Smooth muscle cell (in vitro differentiated cells): ENCODE measurements around the gene MRO. TPM values are rescaled to one million over a fixed set of nuclear protein-coding genes. Genes with fewer than 3 reads are reported as not detected.

Experiments used
- DNase-seq: peaks from one replicate; lab custom pipeline; 2025; ENCODE audit not compliant: unreplicated experiment; lab: John Stamatoyannopoulos, UW
- H2AFZ ChIP-seq: fragments of 200-600 bp; sonication (generic); 2 replicates; pipeline ENCODE4 v1.6.0; 2016; ENCODE audit warnings: antibody characterized with exemption, low read depth, mild to moderate bottlenecking
- H3F3A ChIP-seq: fragments of 200-600 bp; sonication (generic); 2 replicates; pipeline ENCODE4 v1.6.0; 2017; ENCODE audit warnings: antibody characterized with exemption, low read depth
- H3K27ac ChIP-seq: fragments of 200-600 bp; sonication (generic); 2 replicates; pipeline ENCODE4 v1.5.1; 2016; ENCODE audit warnings: low read depth, mild to moderate bottlenecking
- H3K27me3 ChIP-seq: fragments of 200-600 bp; sonication (generic); 2 replicates; pipeline ENCODE4 v1.6.1; 2016; ENCODE audit warnings: low read depth, mild to moderate bottlenecking
- H3K36me3 ChIP-seq: fragments of 200-600 bp; sonication (generic); 2 replicates; pipeline ENCODE4 v1.5.1; 2016; ENCODE audit warnings: low read depth
- H3K4me1 ChIP-seq: fragments of 200-600 bp; sonication (generic); 2 replicates; pipeline ENCODE4 v1.5.1; 2016; ENCODE audit warnings: low read depth
- H3K4me2 ChIP-seq: fragments of 200-600 bp; sonication (generic); 2 replicates; pipeline ENCODE4 v1.6.0; 2016; ENCODE audit warnings: mild to moderate bottlenecking
- H3K4me3 ChIP-seq: fragments of 200-600 bp; sonication (generic); 2 replicates; pipeline ENCODE4 v1.5.1; 2016; ENCODE audit warnings: mild to moderate bottlenecking
- H3K79me2 ChIP-seq: fragments of 200-600 bp; sonication (generic); 2 replicates; pipeline ENCODE4 v1.6.0; 2016; ENCODE audit warnings: low read depth, mild to moderate bottlenecking
- H3K9ac ChIP-seq: fragments of 200-600 bp; sonication (generic); 2 replicates; pipeline ENCODE4 v1.6.0; 2016; ENCODE audit warnings: low read depth
- H3K9me3 ChIP-seq: fragments of 200-600 bp; sonication (generic); replicated peaks from 2 replicates; pipeline ENCODE4 v1.5.1; 2016; ENCODE audit warnings: low read depth
- H4K20me1 ChIP-seq: fragments of 200-600 bp; sonication (generic); 2 replicates; pipeline ENCODE4 v1.6.0; 2016; ENCODE audit warnings: low read depth
- WGBS: methylation state at CpG from one replicate; pipeline ENCODE4 v1.1.7; 2016; ENCODE audit warnings: low lambda C conversion rate; 5-methylcytosine and 5-hydroxymethylcytosine counted together
- polyA plus RNA-seq: library from polyadenylated mRNA; unstranded; fragments of >200 nt; fragmentation: Nextera tagmentation; extraction: Ambion mirVana; gene quantifications from 2 replicates; pipeline ENCODE4 v1.2.1, GENCODE V29; 2016
- total RNA-seq: library from RNA; depleted of rRNA; stranded (reverse); fragments of >200 nt; gene quantifications from 2 replicates; pipeline ENCODE4 v1.2.3, GENCODE V29; 2014
- TF ChIP-seq, protein P1 (sequence below): fragments of 200-600 bp; sonication (generic); IDR thresholded peaks from 2 replicates; pipeline ENCODE4 v1.5.1; 2017; ENCODE audit warnings: borderline replicate concordance, mild to moderate bottlenecking, antibody characterized with exemption; ENCODE audit not compliant: insufficient read depth, poor library complexity, severe bottlenecking

MRO gene
- total and polyA plus RNA-seq, 2 experiments from 2014 or later, result not detected

DNA sequence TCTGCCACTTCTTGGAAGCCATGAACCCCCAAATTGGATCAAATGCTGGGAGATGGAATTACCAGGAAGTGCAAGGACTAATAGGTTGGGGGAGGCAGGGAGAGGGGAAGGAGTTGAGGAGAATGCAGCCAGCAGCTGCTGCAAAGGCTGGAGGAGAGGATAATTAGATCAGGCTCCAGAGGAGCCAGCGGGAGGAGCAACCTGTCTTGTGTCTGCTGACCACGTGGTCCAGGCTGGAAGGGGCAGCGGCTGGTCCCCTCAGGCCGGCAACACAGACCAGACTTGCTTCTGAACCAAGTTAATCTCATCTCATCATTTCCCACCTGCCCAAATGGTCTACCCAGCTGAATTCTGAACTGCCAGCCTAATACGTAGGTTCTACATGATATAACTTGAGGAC is 68.3 kb downstream of the MRO start:
- TF ChIP-seq, protein P1, sequence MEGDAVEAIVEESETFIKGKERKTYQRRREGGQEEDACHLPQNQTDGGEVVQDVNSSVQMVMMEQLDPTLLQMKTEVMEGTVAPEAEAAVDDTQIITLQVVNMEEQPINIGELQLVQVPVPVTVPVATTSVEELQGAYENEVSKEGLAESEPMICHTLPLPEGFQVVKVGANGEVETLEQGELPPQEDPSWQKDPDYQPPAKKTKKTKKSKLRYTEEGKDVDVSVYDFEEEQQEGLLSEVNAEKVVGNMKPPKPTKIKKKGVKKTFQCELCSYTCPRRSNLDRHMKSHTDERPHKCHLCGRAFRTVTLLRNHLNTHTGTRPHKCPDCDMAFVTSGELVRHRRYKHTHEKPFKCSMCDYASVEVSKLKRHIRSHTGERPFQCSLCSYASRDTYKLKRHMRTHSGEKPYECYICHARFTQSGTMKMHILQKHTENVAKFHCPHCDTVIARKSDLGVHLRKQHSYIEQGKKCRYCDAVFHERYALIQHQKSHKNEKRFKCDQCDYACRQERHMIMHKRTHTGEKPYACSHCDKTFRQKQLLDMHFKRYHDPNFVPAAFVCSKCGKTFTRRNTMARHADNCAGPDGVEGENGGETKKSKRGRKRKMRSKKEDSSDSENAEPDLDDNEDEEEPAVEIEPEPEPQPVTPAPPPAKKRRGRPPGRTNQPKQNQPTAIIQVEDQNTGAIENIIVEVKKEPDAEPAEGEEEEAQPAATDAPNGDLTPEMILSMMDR, result no peak
- Histone ChIP-seq H3F3A (peaks cover 3% of the 10 kb centered on the region), H3K79me2 (no peaks in the 10 kb centered on the region), H3K36me3 (no peaks in the 10 kb centered on the region), H3K4me3 (no peak overlapping the region), H3K27ac (no peak overlapping the region), H3K27me3 (no peaks in the 10 kb centered on the region), H3K4me2 (no peak overlapping the region), H3K9me3 (no peaks in the 10 kb centered on the region), H3K9ac (no peak overlapping the region), H3K4me1 (peaks cover 22% of the 10 kb centered on the region), H4K20me1 (no peaks in the 10 kb centered on the region), H2AFZ (no peak overlapping the region)
- 67% methylated on average over 5 of the region's 5 CpGs for WGBS
- no peak for DNase-seq

DNA sequence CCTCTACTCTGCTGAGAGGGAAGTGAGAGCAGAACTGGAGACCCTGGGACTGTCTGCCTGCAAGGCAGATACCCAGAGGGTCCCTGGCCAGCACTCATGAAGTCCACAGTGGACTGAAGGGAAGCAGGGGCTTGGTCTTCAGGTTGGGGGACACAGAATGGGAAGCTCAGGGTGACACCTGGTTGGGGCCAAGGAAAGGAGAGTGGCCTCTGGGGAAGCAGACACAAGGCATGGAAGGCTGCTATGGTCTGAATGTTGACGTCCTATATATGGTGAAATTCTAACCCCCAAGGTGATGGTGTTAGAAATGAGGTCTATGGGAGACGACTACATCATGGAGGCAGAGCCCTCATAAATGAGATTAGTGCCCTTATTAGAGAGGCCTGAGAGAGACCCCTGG is 69.3 kb downstream of the MRO start:
- TF ChIP-seq, protein P1, result no peak
- Histone ChIP-seq H3K4me3 (no peak overlapping the region), H3K27me3 (no peaks in the 10 kb centered on the region), H3K27ac (no peak overlapping the region), H3K36me3 (no peaks in the 10 kb centered on the region), H3F3A (peaks cover 3% of the 10 kb centered on the region), H4K20me1 (no peaks in the 10 kb centered on the region), H3K9me3 (no peaks in the 10 kb centered on the region), H3K9ac (no peak overlapping the region), H3K4me2 (no peak overlapping the region), H3K79me2 (no peaks in the 10 kb centered on the region), H2AFZ (no peak overlapping the region), H3K4me1 (peaks cover 22% of the 10 kb centered on the region)
- WGBS, result 84% methylated on average over 2 of the region's 2 CpGs
- no peak for DNase-seq

DNA sequence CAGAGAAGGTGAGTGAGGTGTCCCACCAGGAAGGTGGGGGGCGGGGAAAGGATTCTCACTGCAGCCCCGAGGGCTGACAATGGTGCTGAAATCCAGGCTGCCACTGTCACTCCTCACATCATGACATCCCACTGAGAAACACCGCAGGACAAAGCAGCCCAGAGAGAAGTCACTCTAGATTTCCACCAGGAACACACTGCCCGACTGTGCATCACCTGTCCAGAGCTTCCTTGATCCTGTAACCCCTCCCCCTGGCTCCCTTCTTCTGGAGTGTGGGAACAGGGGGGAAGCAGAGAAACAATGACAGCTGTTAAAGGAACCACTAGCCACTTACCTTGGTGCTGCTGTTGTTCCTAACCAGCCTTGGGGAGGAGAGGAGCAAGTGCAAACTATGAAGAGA is 69.9 kb downstream of the MRO start:
- no peaks in the 10 kb centered on the region for H3K9me3 ChIP-seq
- TF ChIP-seq, protein P1, result no peak
- H3K4me3 ChIP-seq, result no peak overlapping the region
- H3K27me3 ChIP-seq, result no peaks in the 10 kb centered on the region
- peaks cover 3% of the 10 kb centered on the region for H3F3A ChIP-seq
- H3K79me2 ChIP-seq, result no peaks in the 10 kb centered on the region
- no peak overlapping the region for H3K9ac ChIP-seq
- no peak overlapping the region for H3K4me2 ChIP-seq
- H4K20me1 ChIP-seq, result no peaks in the 10 kb centered on the region
- DNase-seq, result no peak
- H3K36me3 ChIP-seq, result no peaks in the 10 kb centered on the region
- no peak overlapping the region for H2AFZ ChIP-seq
- peaks cover 22% of the 10 kb centered on the region for H3K4me1 ChIP-seq
- H3K27ac ChIP-seq, result no peak overlapping the region
- 83% methylated on average over 4 of the region's 4 CpGs for WGBS

DNA sequence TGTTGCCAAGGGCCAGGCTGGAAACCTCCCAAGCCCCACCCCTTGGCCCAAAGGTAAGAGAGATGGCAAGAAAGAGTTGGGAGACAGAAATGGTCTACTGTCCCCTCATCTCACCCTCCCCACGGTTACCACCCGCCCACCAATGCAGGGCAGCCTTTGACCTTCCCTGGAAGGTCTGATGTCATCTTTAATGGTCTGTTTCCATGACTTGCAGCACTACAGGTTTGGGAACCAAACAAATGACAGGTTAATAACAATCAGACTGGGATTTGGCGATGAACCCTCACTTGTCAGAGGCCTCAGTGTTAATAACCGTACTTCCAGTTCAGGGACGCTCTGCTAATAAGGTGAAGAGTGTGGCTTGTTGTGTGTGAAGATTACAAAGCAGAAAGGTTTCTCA is 70.4 kb downstream of the MRO start:
- Histone ChIP-seq H3K9me3 (no peaks in the 10 kb centered on the region), H2AFZ (no peak overlapping the region), H3K79me2 (no peaks in the 10 kb centered on the region), H3F3A (peaks cover 3% of the 10 kb centered on the region), H3K9ac (no peak overlapping the region), H3K4me1 (peaks cover 22% of the 10 kb centered on the region), H3K27me3 (no peaks in the 10 kb centered on the region), H4K20me1 (no peaks in the 10 kb centered on the region), H3K36me3 (no peaks in the 10 kb centered on the region), H3K27ac (no peak overlapping the region), H3K4me3 (no peak overlapping the region), H3K4me2 (no peak overlapping the region)
- no peak for DNase-seq
- TF ChIP-seq, protein P1, result no peak
- 85% methylated on average over 5 of the region's 5 CpGs for WGBS
